ENCODE data around the gene NOL9. TPM values are rescaled to one million over a fixed set of nuclear protein-coding genes. Genes with fewer than 3 reads are reported as not detected.

The NOL9 gene
- polyA plus RNA-seq, 1 of the 3 experiments (the other 2 are of a cell fraction) = 7.1 TPM

DNA sequence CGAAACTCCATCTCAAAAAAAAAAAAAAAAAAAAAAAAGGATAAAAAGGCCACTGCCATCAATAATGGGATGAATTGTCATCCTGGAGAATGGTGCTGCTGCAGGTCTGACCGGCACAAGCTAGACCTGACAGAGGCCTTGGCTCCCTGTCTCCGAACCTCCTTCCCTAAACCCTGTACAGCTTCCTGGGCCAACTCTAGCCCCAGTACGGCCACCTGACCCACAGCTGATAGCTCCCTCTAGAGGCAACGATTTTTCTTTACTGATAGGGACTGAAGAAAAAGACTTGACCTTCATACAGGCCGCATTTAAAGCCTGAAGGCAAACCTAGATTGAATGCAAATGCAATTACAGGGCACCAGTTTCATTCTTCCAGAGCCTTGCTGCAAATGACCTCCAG, 30.7 kb downstream of the NOL9 start:
- H3K36me3 ChIP-seq (replicated peaks in 1 of 2; ENCODE audit: control insufficient read depth in 1 of 2, insufficient read depth in 2 of 2, low read length in 1 of 2) = peaks cover 0 to 21% of the 10 kb centered on the region in 2 experiments
- no peaks in the 10 kb centered on the region for H3K9me3 ChIP-seq
- WGBS (ENCODE audit: low lambda C conversion rate) = 41% methylated on average over 6 of the region's 6 CpGs
- H4K20me1 ChIP-seq (ENCODE audit: insufficient read depth) = no peaks in the 10 kb centered on the region
- CTCF ChIA-PET = interaction anchor here (0.7 to 23.4 kb wide), 27 partner anchors 9 to 149 kb away, joined by 3 to 439 read pairs (median 5); partner anchors contain the start of genes NOL9, PLEKHG5 and TAS1R1
- H3K9ac ChIP-seq = no peak overlapping the region
- peak; percentile 77 for DNase-seq
- H3K79me2 ChIP-seq (ENCODE audit: insufficient read depth) = no peaks in the 10 kb centered on the region
- H3K9me2 ChIP-seq = no peaks in the 10 kb centered on the region
- peaks cover 23% of the 10 kb centered on the region for H3F3A ChIP-seq (replicated peaks; ENCODE audit: insufficient read depth)
- peak overlapping the region in 1 of 2 experiments; percentile 39; a peak in 2 of 4 replicates for H3K27ac ChIP-seq (ENCODE audit: low read depth in 2 of 2, low read length in 1 of 2)
- no peaks in the 10 kb centered on the region for H3K27me3 ChIP-seq (ENCODE audit: insufficient read depth)
- no peak overlapping the region for H3K4me3 ChIP-seq (ENCODE audit: low read depth in 2 of 2, low read length in 1 of 2)
- POLR2A ChIA-PET = interaction anchor here (0.5 to 1.9 kb wide), 3 partner anchors 31 to 44 kb away, joined by 3 to 4 read pairs (median 4); no protein-coding TSS in a partner anchor
- H3K4me2 ChIP-seq = no peak overlapping the region
- H3K4me1 ChIP-seq (ENCODE audit: control insufficient read depth in 1 of 2, insufficient read depth in 2 of 2, low read depth in 1 of 2, low read length in 1 of 2) = peaks cover 0 to 28% of the 10 kb centered on the region in 2 experiments; a peak in 2 of 4 replicates
- H2AFZ ChIP-seq (ENCODE audit: low read depth) = no peak overlapping the region
- TF ChIP-seq NFIC (IDR thresholded peaks at IDR 0.05; ENCODE audit: borderline replicate concordance) = no peak
- TF ChIP-seq RAD21 (IDR thresholded peaks at IDR 0.05; ENCODE audit: low read length) = peak; percentile 88
- no peak for TF ChIP-seq RFX5 (IDR thresholded peaks at IDR 0.05; ENCODE audit: low read length)
- no peak for TF ChIP-seq RXRA (IDR thresholded peaks at IDR 0.05; ENCODE audit: borderline replicate concordance, low read depth)
- TF ChIP-seq EP300 (IDR thresholded peaks at IDR 0.05; ENCODE audit: borderline replicate concordance in 1 of 2, low read depth in 1 of 2, low read length in 1 of 2) = no peak
- no peak for TF ChIP-seq FOXJ3 (CRISPR knock-in tag; IDR thresholded peaks at IDR 0.05)
- TF ChIP-seq PBX3 (IDR thresholded peaks at IDR 0.05) = no peak
- TF ChIP-seq POLR2AphosphoS5 (IDR thresholded peaks at IDR 0.05; ENCODE audit: low read depth, low read length) = no peak
- TF ChIP-seq FOSL2 (IDR thresholded peaks at IDR 0.05; ENCODE audit: borderline replicate concordance, low read depth) = no peak
- no peak for TF ChIP-seq EZH2phosphoT487 (IDR thresholded peaks at IDR 0.05; ENCODE audit: borderline replicate concordance, low read depth)
- TF ChIP-seq JUND (IDR thresholded peaks at IDR 0.05) = no peak
- peak; percentile 68; the same call in 1 of the 2 replicates for TF ChIP-seq SMC3 (IDR thresholded peaks at IDR 0.05; ENCODE audit: low read depth, low read length)
- TF ChIP-seq GABPA (IDR thresholded peaks at IDR 0.05; ENCODE audit: low read depth) = no peak
- TF ChIP-seq MAX (IDR thresholded peaks at IDR 0.05; ENCODE audit: low read depth) = no peak; the same call in 1 of the 2 replicates
- no peak for TF ChIP-seq SIN3A (IDR thresholded peaks at IDR 0.05; ENCODE audit: borderline replicate concordance, low read depth, low read length)
- TF ChIP-seq MEF2A (IDR thresholded peaks at IDR 0.05; ENCODE audit: borderline replicate concordance, low read depth) = no peak
- no peak for TF ChIP-seq TCF12 (IDR thresholded peaks at IDR 0.05)
- TF ChIP-seq, protein P1, sequence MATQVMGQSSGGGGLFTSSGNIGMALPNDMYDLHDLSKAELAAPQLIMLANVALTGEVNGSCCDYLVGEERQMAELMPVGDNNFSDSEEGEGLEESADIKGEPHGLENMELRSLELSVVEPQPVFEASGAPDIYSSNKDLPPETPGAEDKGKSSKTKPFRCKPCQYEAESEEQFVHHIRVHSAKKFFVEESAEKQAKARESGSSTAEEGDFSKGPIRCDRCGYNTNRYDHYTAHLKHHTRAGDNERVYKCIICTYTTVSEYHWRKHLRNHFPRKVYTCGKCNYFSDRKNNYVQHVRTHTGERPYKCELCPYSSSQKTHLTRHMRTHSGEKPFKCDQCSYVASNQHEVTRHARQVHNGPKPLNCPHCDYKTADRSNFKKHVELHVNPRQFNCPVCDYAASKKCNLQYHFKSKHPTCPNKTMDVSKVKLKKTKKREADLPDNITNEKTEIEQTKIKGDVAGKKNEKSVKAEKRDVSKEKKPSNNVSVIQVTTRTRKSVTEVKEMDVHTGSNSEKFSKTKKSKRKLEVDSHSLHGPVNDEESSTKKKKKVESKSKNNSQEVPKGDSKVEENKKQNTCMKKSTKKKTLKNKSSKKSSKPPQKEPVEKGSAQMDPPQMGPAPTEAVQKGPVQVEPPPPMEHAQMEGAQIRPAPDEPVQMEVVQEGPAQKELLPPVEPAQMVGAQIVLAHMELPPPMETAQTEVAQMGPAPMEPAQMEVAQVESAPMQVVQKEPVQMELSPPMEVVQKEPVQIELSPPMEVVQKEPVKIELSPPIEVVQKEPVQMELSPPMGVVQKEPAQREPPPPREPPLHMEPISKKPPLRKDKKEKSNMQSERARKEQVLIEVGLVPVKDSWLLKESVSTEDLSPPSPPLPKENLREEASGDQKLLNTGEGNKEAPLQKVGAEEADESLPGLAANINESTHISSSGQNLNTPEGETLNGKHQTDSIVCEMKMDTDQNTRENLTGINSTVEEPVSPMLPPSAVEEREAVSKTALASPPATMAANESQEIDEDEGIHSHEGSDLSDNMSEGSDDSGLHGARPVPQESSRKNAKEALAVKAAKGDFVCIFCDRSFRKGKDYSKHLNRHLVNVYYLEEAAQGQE (IDR thresholded peaks at IDR 0.05; ENCODE audit: low read depth, low read length) = no peak
- TF ChIP-seq USF2 (IDR thresholded peaks at IDR 0.05; ENCODE audit: borderline replicate concordance, low read depth, low read length) = no peak
- TF ChIP-seq ELF1 (IDR thresholded peaks at IDR 0.05) = no peak
- no peak for TF ChIP-seq IRF3 (IDR thresholded peaks at IDR 0.05; ENCODE audit: low read depth, low read length)
- no peak for TF ChIP-seq TEAD4 (IDR thresholded peaks at IDR 0.05; ENCODE audit: borderline replicate concordance, insufficient read depth)
- TF ChIP-seq, protein P2, sequence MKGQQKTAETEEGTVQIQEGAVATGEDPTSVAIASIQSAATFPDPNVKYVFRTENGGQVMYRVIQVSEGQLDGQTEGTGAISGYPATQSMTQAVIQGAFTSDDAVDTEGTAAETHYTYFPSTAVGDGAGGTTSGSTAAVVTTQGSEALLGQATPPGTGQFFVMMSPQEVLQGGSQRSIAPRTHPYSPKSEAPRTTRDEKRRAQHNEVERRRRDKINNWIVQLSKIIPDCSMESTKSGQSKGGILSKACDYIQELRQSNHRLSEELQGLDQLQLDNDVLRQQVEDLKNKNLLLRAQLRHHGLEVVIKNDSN (IDR thresholded peaks at IDR 0.05; ENCODE audit: borderline replicate concordance, low read depth) = no peak; the same call in 1 of the 2 replicates
- TF ChIP-seq CHD2 (IDR thresholded peaks at IDR 0.05; ENCODE audit: low read length, partially characterized antibody) = peak; percentile 10
- peak; percentile 43; the same call in 1 of the 2 replicates for TF ChIP-seq GATA2 (CRISPR knock-in tag; IDR thresholded peaks at IDR 0.05)
- peak; percentile 29; the same call in 1 of the 2 replicates for TF ChIP-seq MXI1 (IDR thresholded peaks at IDR 0.05; ENCODE audit: low read depth, low read length)
- no peak for TF ChIP-seq YY1 (IDR thresholded peaks at IDR 0.05; ENCODE audit: low read depth)
- no peak for TF ChIP-seq NRF1 (IDR thresholded peaks at IDR 0.05; ENCODE audit: low read depth, low read length)
